NCI-H187 treated with DMSO at 0.1 percent for 48 hours (cell line): ENCODE data around the gene TAX1BP3.

ENCODE experiments used
- DNase-seq: peaks from one replicate; lab custom pipeline; 2025; lab: John Stamatoyannopoulos, UW

Gene TAX1BP3

GRCh38 chr17:3626831-3627768, 41.3 kb downstream of the TAX1BP3 start:
- no peak for DNase-seq

GRCh38 chr17:3622977-3623594, 45.3 kb downstream of the TAX1BP3 start:
- DNase-seq, result no peak

- no peak for DNase-seq
Observed at GRCh38 chr17:3621146-3621720, 47.1 kb downstream of the TAX1BP3 start.

- no peak for DNase-seq
Observed at GRCh38 chr17:3615160-3615870, 53.1 kb downstream of the TAX1BP3 start.

GRCh38 chr17:3613124-3613523, 55.3 kb downstream of the TAX1BP3 start:
- no peak for DNase-seq
